ENCODE measurements around the gene PSEN2.

GRCh38 chr1:226890331-226891108, 20.1 kb downstream of the PSEN2 start:
- no peak for TF ChIP-seq EZH2 (IDR thresholded peaks at IDR 0.05; ENCODE audit: low read depth)
- TF ChIP-seq, protein P1, sequence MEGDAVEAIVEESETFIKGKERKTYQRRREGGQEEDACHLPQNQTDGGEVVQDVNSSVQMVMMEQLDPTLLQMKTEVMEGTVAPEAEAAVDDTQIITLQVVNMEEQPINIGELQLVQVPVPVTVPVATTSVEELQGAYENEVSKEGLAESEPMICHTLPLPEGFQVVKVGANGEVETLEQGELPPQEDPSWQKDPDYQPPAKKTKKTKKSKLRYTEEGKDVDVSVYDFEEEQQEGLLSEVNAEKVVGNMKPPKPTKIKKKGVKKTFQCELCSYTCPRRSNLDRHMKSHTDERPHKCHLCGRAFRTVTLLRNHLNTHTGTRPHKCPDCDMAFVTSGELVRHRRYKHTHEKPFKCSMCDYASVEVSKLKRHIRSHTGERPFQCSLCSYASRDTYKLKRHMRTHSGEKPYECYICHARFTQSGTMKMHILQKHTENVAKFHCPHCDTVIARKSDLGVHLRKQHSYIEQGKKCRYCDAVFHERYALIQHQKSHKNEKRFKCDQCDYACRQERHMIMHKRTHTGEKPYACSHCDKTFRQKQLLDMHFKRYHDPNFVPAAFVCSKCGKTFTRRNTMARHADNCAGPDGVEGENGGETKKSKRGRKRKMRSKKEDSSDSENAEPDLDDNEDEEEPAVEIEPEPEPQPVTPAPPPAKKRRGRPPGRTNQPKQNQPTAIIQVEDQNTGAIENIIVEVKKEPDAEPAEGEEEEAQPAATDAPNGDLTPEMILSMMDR (conservative IDR thresholded peaks at IDR 0.05): no peak
